Sigmoid colon (tissue), 7 donors: ENCODE results near the gene TTLL10. TPM values are rescaled to one million over a fixed set of nuclear protein-coding genes. Genes with fewer than 3 reads are reported as not detected.

Experiments used
- DNase-seq: peaks from one replicate; pipeline ENCODE4 v3.0.0-alpha.2; 2019
- H3K27ac ChIP-seq, 4 donors: fragments of 200-600 bp; sonication (generic); one replicate each; pipeline ENCODE4 v1.5.1; 2016 to 2019; ENCODE audit warnings: mild to moderate bottlenecking in 1 of 4
- H3K27me3 ChIP-seq, 3 donors: fragments of 200-600 bp; sonication (generic); one replicate each; pipeline ENCODE4 v1.5.1; 2019; ENCODE audit warnings: mild to moderate bottlenecking in 1 of 3
- H3K36me3 ChIP-seq, 4 donors: fragments of 200-600 bp; sonication (generic); one replicate each; pipeline ENCODE4 v1.5.1; 2016 to 2019
- H3K4me1 ChIP-seq, 4 donors: fragments of 200-600 bp; sonication (generic); one replicate each; pipeline ENCODE4 v1.5.1; 2017 to 2019
- H3K4me3 ChIP-seq, 4 donors: fragments of 200-600 bp; sonication (generic); one replicate each; pipeline ENCODE4 v1.5.1; 2017 to 2019; ENCODE audit warnings: mild to moderate bottlenecking in 2 of 4, moderate library complexity in 1 of 4
- H3K9me3 ChIP-seq, 4 donors: fragments of 200-600 bp in 3 of 4; sonication (generic) in 3 of 4; one replicate each; pipeline versions ENCODE4 v1.5.1 to v1.6.1; 2013 to 2019
- CTCF ChIP-seq, 4 experiments: fragments of 450-650 bp in 3 of 4; fragments of 200-600 bp in 1 of 4; IDR thresholded peaks; one replicate each; pipeline ENCODE4 v1.5.1; 2016 to 2019; ENCODE audit warnings: antibody characterized with exemption in 4 of 4, mild to moderate bottlenecking in 3 of 4, moderate library complexity in 2 of 4
- EP300 ChIP-seq, 4 donors: sonication (generic); formaldehyde crosslinking; IDR thresholded peaks; one replicate each; pipeline ENCODE4 v1.6.1; 2017; ENCODE audit warnings: antibody characterized with exemption in 4 of 4
- POLR2A ChIP-seq, 2 donors: fragments of 450-650 bp; IDR thresholded peaks; one replicate each; pipeline ENCODE4 v1.6.1; 2016; ENCODE audit warnings: antibody characterized with exemption in 2 of 2, mild to moderate bottlenecking in 2 of 2, moderate library complexity in 2 of 2
- POLR2AphosphoS5 ChIP-seq, 4 donors: sonication (generic); formaldehyde crosslinking; IDR thresholded peaks; one replicate each; pipeline ENCODE4 v1.6.1; 2017; ENCODE audit warnings: antibody characterized with exemption in 4 of 4
- WGBS, 2 donors: extraction: QIAGEN DNeasy Blood & Tissue Kit; methylation state at CpG; one replicate each; pipeline ENCODE4 v1.1.7; 2013; 5-methylcytosine and 5-hydroxymethylcytosine counted together
- intact Hi-C: fragments of 100-400 bp; cut with DNase I; formaldehyde crosslinking; loops from one replicate; pipeline ENCODE4 v1.15.1; 2023
- polyA plus RNA-seq, 3 donors: library from polyadenylated mRNA; stranded (reverse); fragments of 200-250 nt; gene quantifications; one replicate each; pipeline ENCODE4 v1.2.3, GENCODE V29; 2013
- total RNA-seq, 4 donors: library from RNA; depleted of rRNA; stranded (reverse); fragments of >200 nt; gene quantifications; one replicate each; pipeline ENCODE4 v1.1.0, GENCODE V29; 2016
- donor health status: healthy with polysubstance abuse.
- donor health status: Bipolar disorder and iron deficiency.
- donor health status: healthy.

TTLL10 gene
- total and polyA plus RNA-seq, 7 donors = 0.46 to 0.70 (median 0.60) TPM; not detected in 4

GRCh38 chr1:1157914-1158710 lies 15.6 kb upstream of the TTLL10 start:
- Histone ChIP-seq H3K27ac (peak overlapping the region; percentile 91 to 99 (median 96)), H3K36me3 (no peaks in the 10 kb centered on the region), H3K9me3 (no peaks in the 10 kb centered on the region), H3K27me3 (peaks cover 2 to 6% (median 6%) of the 10 kb centered on the region in 3 donors), H3K4me1 (peaks cover 0 to 18% (median 14%) of the 10 kb centered on the region in 4 donors), H3K4me3 (peak overlapping the region; percentile 53 to 76 (median 70))
- 3 to 8% methylated on average over 46 of the region's 46 CpGs for WGBS, 2 donors
- intact Hi-C loops = loop anchor here (1.0 to 5.0 kb wide), 3 partner anchors 42 to 73 kb away; partner anchors contain the start of genes C1orf159 and TNFRSF18
- DNase-seq = peak; percentile 79
- TF ChIP-seq EP300 (IDR thresholded peaks at IDR 0.05) = no peak
- no peak for TF ChIP-seq POLR2AphosphoS5 (IDR thresholded peaks at IDR 0.05)
- no peak for TF ChIP-seq CTCF (IDR thresholded peaks at IDR 0.05)
- TF ChIP-seq POLR2A (IDR thresholded peaks at IDR 0.05) = no peak

- Histone ChIP-seq H3K4me3 (no peak overlapping the region), H3K36me3 (no peaks in the 10 kb centered on the region), H3K27me3 (peaks cover 5 to 26% (median 25%) of the 10 kb centered on the region in 3 donors), H3K27ac (no peak overlapping the region), H3K9me3 (no peaks in the 10 kb centered on the region), H3K4me1 (peaks cover 0 to 18% (median 14%) of the 10 kb centered on the region in 4 donors)
- no peak for DNase-seq
- TF ChIP-seq POLR2AphosphoS5 (IDR thresholded peaks at IDR 0.05) (no peak), CTCF (IDR thresholded peaks at IDR 0.05) (no peak), EP300 (IDR thresholded peaks at IDR 0.05) (no peak), POLR2A (IDR thresholded peaks at IDR 0.05) (no peak)
- 26 to 80% methylated on average over 23 of the region's 23 CpGs for WGBS, 2 donors
- intact Hi-C loops = no loop called here
Measured at GRCh38 chr1:1160281-1160930, 13.3 kb upstream of the TTLL10 start.

- Histone ChIP-seq H3K27me3 (peaks cover 5 to 34% (median 31%) of the 10 kb centered on the region in 3 donors), H3K27ac (no peak overlapping the region), H3K4me3 (no peak overlapping the region), H3K36me3 (no peaks in the 10 kb centered on the region), H3K4me1 (peaks cover 0 to 18% (median 14%) of the 10 kb centered on the region in 4 donors), H3K9me3 (no peaks in the 10 kb centered on the region)
- TF ChIP-seq EP300 (IDR thresholded peaks at IDR 0.05) (no peak), CTCF (IDR thresholded peaks at IDR 0.05) (no peak), POLR2A (IDR thresholded peaks at IDR 0.05) (no peak), POLR2AphosphoS5 (IDR thresholded peaks at IDR 0.05) (no peak)
- 52 to 87% methylated on average over 29 of the region's 29 CpGs for WGBS, 2 donors
- intact Hi-C loops = no loop called here
- DNase-seq = no peak
Measured at GRCh38 chr1:1161078-1161682, 12.5 kb upstream of the TTLL10 start.

- H3K27ac ChIP-seq = no peak overlapping the region
- no peak for DNase-seq
- H3K36me3 ChIP-seq = no peaks in the 10 kb centered on the region
- H3K27me3 ChIP-seq = peaks cover 5 to 38% (median 36%) of the 10 kb centered on the region in 3 donors
- H3K9me3 ChIP-seq = no peaks in the 10 kb centered on the region
- WGBS, 2 donors = 16 to 56% methylated on average over 17 of the region's 17 CpGs
- intact Hi-C loops = no loop called here
- no peak overlapping the region for H3K4me3 ChIP-seq
- H3K4me1 ChIP-seq = peaks cover 0 to 18% (median 14%) of the 10 kb centered on the region in 4 donors
- TF ChIP-seq CTCF (IDR thresholded peaks at IDR 0.05) (no peak), EP300 (IDR thresholded peaks at IDR 0.05) (no peak), POLR2AphosphoS5 (IDR thresholded peaks at IDR 0.05) (no peak), POLR2A (IDR thresholded peaks at IDR 0.05) (no peak)
Measured at GRCh38 chr1:1161683-1162079, 12.0 kb upstream of the TTLL10 start.
